Middle frontal gyrus (tissue), 1 donor: ENCODE results near the gene RDH16.

ENCODE experiments used
- DNase-seq: peaks from one replicate; pipeline ENCODE4 v3.0.0-alpha.2; 2015; ENCODE audit warnings: low spot score; ENCODE audit errors: extremely low spot score

The RDH16 gene, protein sequence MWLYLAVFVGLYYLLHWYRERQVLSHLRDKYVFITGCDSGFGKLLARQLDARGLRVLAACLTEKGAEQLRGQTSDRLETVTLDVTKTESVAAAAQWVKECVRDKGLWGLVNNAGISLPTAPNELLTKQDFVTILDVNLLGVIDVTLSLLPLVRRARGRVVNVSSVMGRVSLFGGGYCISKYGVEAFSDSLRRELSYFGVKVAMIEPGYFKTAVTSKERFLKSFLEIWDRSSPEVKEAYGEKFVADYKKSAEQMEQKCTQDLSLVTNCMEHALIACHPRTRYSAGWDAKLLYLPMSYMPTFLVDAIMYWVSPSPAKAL

DNA sequence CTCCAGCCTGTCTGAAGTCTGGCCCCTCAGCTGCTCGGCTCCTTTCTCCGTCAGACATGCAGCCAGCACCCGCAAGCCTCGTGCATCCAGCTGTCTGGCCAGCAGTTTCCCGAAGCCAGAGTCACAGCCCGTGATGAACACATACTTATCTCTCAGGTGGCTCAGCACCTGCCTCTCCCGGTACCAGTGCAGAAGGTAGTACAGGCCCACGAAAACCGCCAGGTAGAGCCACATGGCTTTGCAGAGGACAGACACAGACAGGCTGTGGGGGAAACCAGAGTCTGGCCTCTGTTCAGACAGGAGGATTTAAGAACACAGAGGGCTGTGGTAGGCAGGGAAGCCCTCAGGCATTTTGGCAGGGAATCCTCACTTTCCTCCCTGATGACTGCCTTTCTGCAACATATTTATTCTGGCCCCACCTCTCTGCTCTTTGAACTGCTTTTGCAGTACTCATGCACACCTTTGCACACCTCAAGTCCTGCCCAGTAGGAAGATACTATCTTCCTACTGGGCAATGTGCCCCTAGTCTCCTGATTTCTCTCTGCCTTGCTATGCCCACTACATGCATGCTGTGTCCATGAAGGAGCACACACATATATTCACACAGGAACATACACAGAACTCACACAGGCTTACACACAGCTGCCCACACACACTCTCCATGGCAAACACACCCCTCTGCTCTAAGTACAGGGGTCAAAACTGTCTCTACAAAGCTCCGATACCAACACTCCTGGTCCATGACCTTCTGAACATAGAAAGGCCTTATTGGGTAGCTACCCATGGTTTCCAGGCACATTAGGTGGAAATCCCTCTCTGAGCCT lies at the start of gene RDH16:
Gene RDH16 (minus strand): TSS at position 380 of the 824 bp plus-strand sequence. CDS start 146 bp downstream, at position 234.
- DNase-seq = no peak

DNA sequence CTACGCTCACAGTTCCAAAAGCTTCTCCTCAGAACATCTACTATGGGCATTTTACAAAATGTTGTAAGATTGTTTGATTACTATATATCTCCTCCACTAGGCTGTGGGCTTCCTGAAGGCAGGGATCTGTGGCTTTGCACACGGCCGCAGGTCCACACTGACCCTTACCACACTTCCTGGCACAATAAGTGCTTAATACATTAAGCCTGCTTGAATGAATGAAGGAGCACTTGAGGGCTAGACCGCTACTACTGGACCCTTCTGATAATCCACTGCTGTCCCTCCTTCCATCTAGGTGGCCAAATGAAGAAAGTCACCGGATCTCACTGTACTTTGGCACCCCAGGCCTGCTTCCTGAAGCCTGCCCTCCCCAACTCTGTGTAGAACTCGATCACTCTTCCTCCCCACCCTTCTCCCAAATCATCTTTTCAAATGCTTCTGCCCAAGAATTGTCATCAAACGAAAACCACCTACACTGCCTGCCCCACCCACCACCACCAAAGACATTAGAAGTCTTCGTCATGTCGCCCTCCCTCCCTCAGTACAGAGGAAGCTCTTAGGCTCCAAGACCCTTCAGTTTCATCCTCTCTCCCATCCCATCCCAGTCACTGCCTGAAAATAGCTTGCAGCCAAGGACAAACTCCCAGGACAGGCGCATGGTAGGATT lies 49.5 kb upstream of the RDH16 start:
- no peak for DNase-seq

DNA sequence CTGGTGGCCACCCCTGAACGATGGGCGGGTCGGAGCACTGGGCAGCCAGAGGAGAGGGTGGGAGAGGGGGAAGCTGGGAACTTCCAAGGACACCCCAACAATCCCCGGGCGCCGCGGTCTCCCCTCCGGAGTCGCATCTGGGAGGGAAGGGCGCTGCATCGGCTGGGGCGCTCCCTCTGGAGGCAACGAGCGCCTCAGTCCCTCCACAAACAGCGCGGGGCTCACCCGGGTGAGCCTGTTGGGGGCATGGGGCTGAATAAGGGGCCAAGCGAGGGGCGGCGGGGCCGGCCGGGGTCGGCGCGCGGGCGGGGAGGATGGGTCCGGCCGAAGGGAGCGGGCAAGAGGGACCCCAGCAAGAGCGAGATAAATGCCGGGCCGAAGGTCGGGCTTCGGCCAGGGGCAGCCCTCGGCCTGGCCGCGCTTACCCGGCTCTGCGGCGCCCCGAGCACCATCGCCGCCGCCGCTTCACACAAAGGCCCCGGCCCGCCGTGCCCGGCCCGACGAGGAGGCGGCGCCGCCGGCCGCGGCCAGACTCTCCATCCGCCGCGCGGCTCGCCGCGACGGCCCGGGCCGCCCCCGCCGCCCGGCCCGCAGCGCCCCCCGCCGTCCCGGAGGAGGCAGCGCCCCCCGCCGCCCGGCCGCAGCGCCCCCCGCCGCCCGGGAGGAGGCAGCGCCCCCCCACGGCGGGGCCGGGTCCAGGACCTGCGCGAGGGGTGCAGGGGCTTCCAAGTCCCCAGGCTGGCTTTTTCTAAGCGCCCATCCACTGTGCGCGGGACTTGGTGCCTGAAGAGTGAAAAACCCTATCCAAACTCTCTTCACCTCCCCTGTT lies 48.8 kb upstream of the RDH16 start, which contains the start of gene ZBTB39:
Gene ZBTB39 (minus strand): TSS at position 567 of the 829 bp plus-strand sequence. CDS start 1,629 bp downstream, outside the sequence.
- DNase-seq = no peak

DNA sequence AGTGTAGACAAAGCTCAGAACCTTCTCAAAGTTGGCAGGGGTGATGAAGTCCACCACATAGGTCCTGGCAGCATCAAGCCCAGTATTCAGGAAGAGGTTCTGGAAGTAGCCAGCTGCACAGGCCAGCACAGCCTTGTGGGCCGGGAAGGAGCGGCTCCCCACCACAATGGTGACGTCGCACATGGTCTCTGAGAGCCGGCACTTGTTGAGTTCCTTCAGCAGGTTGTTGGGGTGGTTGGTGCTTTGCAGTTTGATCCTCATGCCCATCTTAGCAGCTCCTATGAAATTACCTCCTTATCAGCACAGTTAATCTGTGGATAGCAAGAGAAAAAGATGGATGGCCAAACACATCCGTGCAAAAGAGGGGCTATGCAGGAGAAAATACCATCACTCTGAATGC lies 47.2 kb upstream of the RDH16 start:
- DNase-seq = no peak

DNA sequence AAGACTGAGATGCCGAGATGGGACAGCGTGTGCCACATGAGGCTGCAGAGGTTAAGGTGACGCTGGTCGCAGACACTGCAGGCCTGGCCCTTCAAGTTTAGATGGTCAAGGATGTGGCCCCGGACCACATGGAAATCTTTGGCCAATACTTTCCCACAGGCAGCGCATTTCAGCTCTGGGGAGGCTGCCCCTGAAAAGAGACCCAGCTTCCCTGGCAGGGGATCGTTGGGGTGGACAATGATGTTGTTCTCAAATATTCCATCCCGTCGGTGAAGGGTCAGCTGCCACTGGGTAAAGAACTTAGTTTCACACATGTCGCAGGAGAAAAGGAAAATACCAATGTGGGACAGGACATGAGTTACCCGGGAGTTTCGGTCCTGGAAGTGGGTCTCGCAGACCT lies 46.0 kb upstream of the RDH16 start:
- no peak for DNase-seq

DNA sequence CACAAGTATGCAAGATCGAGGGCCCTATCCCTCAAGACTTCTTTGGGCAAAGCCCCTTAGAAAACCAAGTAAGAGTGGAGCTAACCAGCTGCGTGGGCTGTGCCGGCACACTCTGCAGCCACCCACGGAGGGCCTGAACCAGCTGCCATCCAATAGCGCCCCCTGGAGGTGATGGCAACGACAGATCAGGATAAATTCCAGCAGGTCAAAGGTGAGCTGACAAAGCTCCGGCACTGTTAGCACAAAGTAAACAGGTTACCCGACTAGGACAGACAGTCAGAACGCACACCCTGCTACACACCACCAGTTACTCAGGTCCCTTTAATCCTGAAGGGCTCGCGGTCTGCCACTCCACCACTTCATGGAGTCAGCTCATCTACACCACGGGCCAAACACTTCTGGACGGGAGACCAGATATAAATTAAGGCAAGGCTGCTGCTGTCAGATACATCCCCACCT lies 44.1 kb upstream of the RDH16 start:
- no peak for DNase-seq

DNA sequence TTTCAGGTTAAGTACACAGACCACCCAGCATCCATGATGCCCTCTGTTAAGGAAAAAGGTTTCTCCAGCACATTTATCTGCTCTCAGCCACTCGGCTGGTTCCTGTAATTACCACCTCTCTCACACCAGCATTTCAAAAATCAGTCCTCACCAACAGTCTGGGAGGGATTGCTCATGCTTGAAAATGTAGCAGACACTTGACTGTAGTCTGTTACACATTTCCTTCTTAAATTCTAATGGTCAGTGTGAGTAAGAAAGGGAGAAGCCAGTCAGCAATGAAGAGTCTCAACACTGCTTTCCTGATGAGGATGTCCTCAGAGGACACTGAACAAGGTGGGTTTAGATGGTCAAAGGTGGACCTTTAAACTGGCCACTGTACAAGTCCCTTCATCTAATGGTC lies 43.0 kb upstream of the RDH16 start:
- DNase-seq = no peak

DNA sequence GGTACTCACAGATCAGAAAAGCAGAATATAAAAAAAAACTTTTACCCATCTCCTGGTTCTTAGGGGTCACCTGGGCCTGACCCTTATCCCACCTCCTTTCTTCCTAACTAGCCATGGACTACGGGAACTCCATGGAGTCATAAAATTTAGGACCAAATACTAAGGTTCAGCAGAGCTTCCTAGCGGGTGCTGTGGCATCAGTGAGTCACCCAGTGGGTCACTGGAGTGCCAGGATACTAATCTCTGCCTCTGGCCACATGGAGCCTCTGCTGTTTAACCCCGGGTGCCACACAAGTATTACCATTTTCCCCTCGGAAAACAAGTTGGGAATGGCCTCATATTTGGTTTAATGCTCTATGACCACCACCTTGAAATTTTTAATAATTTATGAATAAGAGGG lies 42.0 kb upstream of the RDH16 start:
- no peak for DNase-seq

DNA sequence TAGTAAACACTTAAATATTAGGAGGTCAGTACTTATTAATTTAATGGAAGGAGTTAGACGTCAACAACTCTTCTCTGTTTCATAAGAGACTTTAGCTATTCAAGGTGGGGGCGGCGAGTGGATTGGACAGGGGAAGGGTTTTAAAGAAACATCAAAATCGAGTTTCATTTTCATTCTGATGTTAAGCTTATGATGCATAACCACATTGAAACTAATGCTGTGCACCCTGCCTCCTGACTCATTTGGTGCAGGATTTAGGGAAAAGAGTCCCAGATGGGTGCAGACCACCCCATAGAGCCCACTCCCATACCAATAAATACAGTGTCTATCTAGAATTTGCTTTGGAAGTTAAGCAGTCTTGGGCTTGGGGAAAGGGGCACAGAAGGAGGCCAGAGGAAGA lies 41.6 kb upstream of the RDH16 start:
- no peak for DNase-seq

DNA sequence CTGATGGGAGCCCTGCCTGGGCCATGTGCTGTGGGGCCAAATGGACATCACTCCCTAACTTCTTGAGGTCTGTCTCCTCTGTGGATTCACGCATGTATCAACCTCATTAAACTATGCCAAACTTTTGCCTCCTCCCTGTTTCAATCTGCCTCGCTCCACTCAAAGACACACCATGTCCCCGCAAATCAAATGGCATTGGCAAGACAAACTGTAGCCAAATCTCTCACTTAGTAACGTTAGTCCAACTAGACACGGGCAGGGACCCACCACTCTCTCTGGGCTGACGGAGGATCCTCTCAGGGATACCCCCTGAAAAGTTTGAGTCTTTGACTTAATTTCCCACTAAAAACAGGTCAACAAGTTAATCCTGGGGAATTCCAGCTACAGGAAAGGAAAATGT lies 40.9 kb upstream of the RDH16 start:
- DNase-seq = no peak

DNA sequence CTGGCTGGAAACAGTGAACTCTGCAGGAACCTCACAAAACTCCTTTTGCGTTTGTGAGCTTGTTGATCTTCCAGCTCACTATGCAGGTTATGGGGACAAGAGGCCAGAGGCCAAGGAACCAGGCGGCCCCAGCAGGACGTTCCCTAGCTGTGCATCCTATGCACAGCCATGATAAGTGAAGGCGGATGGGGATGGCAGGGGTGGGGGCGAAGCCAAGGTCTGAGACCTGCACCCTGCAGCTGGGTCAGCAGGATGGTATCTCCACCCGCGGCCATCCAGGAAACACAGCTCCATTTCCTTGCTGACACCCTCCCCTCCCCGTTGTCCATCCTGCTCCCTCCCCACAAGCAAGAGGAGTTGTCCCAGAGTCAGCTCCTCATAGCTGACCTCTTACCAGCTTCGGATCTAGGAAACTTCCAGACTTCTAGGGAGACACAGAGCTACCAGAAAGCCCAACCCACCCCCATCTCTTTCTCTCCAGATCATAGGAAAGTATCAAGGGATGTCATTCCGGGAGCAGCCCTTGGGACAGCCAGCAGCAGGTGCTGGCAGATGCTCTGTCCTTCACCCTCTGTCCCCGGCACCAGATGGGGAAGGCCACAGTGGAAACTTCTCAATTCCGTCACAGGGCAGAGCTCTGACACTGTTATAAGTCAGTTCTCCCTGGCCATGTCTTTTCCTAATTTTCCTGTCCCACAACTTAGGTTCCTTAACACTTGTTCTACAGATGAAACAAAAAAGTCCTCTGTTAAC lies 39.6 kb upstream of the RDH16 start:
- no peak for DNase-seq

DNA sequence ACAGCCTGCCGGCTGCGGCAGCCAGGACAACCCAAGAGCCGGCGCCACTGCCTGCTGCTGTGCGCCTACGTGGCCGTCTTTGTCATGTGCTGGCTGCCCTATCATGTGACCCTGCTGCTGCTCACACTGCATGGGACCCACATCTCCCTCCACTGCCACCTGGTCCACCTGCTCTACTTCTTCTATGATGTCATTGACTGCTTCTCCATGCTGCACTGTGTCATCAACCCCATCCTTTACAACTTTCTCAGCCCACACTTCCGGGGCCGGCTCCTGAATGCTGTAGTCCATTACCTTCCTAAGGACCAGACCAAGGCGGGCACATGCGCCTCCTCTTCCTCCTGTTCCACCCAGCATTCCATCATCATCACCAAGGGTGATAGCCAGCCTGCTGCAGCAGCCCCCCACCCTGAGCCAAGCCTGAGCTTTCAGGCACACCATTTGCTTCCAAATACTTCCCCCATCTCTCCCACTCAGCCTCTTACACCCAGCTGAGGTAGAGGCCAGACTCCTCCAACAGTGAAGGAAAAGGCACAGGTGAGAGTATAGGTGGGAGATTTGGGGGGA lies 38.6 kb upstream of the RDH16 start:
- no peak for DNase-seq

DNA sequence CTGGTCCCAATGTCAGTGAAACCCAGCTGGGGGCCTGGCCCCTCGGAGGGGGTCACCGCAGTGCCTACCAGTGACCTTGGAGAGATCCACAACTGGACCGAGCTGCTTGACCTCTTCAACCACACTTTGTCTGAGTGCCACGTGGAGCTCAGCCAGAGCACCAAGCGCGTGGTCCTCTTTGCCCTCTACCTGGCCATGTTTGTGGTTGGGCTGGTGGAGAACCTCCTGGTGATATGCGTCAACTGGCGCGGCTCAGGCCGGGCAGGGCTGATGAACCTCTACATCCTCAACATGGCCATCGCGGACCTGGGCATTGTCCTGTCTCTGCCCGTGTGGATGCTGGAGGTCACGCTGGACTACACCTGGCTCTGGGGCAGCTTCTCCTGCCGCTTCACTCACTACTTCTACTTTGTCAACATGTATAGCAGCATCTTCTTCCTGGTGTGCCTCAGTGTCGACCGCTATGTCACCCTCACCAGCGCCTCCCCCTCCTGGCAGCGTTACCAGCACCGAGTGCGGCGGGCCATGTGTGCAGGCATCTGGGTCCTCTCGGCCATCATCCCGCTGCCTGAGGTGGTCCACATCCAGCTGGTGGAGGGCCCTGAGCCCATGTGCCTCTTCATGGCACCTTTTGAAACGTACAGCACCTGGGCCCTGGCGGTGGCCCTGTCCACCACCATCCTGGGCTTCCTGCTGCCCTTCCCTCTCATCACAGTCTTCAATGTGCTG lies 38.0 kb upstream of the RDH16 start:
- no peak for DNase-seq

DNA sequence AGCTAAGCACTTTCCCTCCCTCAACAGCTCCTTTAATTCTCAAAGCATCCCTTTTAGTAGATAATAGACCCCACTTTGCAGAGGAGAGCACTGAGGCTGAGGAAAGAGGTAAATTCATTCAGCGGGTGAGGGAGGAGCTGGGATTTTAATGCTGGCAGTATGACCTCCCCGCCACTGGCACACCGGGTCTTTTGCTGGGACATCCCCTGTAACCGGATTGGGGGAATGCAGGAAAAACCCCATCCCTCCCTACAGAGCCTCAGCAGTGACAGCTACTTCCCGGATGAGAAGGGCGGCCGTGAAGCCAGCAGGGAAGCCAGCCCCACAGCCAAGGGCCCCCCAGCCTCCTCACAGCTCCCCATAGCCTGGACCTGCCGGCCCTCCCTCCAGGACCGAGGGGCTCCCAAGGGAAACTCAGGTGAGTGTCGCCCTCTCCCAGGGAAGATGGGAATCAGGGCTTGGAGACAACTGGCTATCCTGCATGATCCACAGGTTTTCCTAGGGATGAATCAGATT lies 36.9 kb upstream of the RDH16 start:
- DNase-seq = no peak

DNA sequence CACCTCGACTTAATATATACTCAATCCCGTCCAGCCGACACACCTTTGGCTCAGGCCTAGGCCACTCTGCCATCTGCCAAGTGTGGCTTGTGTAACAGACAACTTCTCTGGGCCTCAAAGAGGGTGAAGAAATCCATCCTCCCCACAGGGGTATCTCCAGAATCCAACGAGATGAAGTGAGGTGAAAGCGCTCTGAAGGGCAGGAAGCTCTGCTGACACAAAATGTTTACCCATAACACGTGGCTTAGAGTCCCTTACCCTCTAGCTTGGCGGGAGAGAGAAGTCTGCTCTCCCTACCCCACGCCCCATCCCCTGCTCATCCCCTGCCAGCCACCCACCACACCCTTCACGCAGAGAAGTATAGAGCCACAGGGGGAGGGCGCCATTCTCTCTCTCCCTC lies 35.9 kb upstream of the RDH16 start:
- DNase-seq = no peak

DNA sequence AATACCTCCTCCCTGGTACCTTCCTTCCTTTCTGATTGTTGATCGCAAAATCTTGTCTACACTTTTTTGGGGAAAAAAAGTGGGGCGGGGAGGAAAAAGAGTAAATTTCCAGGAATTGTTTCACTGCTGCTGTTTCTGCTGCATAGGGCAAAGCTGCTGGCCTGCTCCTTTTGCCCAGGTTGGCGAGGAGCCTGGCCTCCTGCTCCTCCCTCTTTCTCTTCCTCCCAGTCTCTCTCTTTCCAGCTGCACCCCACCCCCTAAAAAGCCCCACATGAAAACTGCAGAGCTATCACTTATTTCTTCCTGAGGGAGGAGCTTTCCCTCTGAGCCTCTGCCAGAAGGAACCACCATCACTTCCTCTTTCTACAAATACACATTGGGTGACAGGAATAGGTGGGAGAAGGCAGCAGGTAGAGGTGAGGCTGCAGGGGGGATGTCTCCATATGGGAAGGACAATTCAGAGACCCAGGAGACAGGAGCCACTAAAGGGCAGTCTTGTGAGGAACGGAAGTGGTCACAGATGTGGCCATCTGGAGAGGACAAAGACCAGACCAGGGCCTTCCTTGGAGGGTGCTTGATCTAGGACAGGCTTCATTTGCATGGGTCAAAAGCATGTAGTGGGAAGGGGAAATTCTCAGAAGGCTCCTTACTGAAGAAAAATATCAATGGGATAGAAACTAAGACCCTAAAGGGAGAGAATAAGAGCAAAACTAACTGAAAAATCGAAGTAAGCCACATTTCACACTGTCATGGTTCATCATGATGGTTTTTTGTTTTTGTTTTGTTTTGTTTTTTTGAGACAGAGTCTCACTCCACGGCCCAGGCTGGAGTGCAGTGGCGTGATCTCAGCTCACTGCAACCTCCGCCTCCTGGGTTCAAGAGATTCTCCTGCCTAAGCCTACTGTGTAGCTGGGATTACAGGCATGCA lies 34.2 kb upstream of the RDH16 start:
- no peak for DNase-seq

DNA sequence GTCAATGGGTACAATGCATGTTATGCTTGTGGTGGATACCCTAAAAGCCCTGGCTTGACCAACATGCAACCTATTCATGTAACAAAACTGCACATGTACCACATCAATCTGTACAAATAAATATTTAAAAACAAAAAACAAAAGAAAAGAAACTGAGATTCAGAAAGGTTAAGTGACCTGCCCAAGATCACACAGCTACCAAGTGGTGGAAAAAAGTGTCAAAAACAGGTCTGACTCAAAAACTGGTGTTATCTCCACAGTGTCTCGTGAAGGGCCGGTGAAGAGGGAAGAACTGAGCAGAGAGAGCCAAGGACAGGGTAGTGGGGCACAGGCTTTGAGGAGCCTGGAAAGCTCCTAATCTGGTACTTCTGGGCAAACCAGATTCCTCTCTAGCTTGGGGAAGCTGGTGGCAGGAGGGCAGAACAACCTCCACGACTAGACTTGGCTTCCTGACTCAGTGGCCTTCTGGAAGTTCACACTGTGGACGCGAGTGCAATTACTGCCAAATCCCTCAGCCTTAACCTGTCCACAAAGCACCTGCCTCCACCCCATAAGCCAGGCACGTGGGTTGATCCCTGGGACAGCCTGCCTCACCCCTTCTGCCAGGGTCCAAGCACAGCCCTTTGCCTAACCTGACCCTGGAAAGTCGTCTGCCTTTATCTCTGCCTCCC lies 33.4 kb upstream of the RDH16 start:
- no peak for DNase-seq
